ENCODE measurements around the gene MYRF.

MYRF gene

GRCh38 chr11:61777234-61778090, 25.0 kb downstream of the MYRF start:
- no peak; the same call in 1 of the 2 replicates for TF ChIP-seq CTCF (IDR thresholded peaks at IDR 0.05; ENCODE audit: low read depth, low read length)
- no peak for DNase-seq (ENCODE audit: extremely low read depth, low read depth)

GRCh38 chr11:61778357-61778886, 26.0 kb downstream of the MYRF start:
- TF ChIP-seq CTCF (IDR thresholded peaks at IDR 0.05; ENCODE audit: low read depth, low read length): no peak
- DNase-seq (ENCODE audit: extremely low read depth, low read depth): no peak

- TF ChIP-seq CTCF (IDR thresholded peaks at IDR 0.05; ENCODE audit: low read depth, low read length): no peak
- no peak for DNase-seq (ENCODE audit: extremely low read depth, low read depth)
Observed at GRCh38 chr11:61778920-61779650, 26.6 kb downstream of the MYRF start.

- TF ChIP-seq CTCF (IDR thresholded peaks at IDR 0.05; ENCODE audit: low read depth, low read length): no peak
Observed at GRCh38 chr11:61779666-61780525, 27.5 kb downstream of the MYRF start.

GRCh38 chr11:61780581-61781162, 28.2 kb downstream of the MYRF start:
- TF ChIP-seq CTCF (IDR thresholded peaks at IDR 0.05; ENCODE audit: low read depth, low read length): no peak
- no peak for DNase-seq (ENCODE audit: extremely low read depth, low read depth)

More at GRCh38 chr11:61779666-61780525, 27.5 kb downstream of the MYRF start:
- no peak for DNase-seq (ENCODE audit: extremely low read depth, low read depth)

- DNase-seq (ENCODE audit: extremely low read depth, low read depth): no peak
- TF ChIP-seq CTCF (IDR thresholded peaks at IDR 0.05; ENCODE audit: low read depth, low read length): no peak
Observed at GRCh38 chr11:61781585-61781984, 29.1 kb downstream of the MYRF start.

All from AG09319 (cell line).